Left kidney (tissue), 2 donors: ENCODE results near the gene KRT8. TPM values are rescaled to one million over a fixed set of nuclear protein-coding genes. Genes with fewer than 3 reads are reported as not detected.

Experiments
- DNase-seq: peaks from one replicate; pipeline ENCODE4 v3.0.0-alpha.2; 2013
- polyA plus RNA-seq: library from polyadenylated mRNA; unstranded; fragments of 120-200 nt; gene quantifications from one replicate; pipeline ENCODE4 v1.2.1, GENCODE V29; 2013; ENCODE audit not compliant: insufficient read length

Gene KRT8
- polyA plus RNA-seq, 1 donor: 223 TPM

DNA sequence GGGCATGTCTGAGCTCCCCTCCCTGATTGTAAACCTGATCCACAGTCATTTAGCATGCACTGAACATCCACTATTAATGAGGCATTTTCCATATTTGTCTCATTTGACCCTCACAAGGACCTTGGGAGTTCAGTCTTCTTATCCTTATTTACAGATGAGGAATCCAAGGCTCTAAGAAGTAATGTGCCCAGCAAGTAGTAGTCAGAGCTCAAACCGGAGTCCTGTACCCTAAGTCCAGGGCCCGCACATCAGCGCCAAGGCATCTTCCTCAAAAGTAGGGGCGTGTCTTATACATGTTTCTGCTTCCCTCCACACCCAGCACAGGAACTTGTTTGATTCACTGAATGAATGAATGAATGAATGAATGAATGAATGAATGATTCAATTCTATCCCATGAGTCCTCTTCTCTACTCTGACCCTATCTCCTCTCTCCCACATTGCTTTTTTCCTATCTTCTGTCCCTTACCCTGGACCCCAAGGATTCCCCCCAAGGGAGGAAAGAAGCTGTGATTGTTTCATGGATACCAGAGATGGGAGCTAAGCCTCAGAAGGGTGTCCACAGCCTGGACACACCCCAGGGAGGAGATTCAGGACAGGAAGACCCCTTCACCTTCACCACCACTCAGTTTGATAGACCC, 21.8 kb upstream of the KRT8 start:
- no peak for DNase-seq

DNA sequence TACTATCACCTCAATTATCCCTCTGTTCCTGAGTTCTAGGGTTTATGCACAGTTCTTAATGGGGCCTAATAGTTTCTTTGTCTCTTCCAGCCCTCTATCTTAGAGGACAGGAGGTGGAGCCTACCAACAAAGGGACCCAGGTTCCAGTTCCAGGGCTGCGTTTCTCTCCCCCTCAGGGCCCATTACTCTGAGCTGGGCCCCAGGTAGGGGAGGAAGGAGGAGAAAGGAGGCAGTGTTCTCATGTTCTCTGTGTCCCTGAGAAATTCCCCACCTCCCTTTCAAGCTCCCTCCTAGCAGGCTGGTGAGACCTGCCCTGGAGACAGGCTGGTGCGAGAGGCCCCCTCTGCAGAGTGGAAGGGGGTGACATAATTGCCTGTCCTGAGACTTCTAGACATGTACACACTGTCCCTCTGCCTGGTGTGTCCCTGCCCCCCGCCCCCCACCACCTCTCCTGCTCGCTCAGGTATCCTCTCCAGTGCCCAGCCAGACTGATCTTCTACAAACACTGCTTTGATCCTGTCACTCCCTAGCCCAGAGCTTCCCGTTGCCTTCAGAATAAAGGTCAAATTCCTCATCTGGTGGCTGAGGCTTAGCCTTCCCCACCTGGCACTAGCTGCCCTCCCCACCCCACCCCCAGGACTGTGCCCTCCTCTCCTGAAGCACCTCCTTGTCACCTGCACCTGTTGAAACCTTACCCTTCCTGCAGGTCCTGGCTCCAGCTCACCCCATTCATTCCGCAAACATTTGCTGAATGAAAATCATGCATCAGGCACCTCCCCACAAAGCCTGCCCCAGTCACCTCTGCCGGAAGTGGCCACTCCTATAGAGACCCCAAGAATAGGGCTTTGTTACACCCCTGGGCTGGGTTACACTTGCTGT, 21.1 kb upstream of the KRT8 start:
- no peak for DNase-seq

DNA sequence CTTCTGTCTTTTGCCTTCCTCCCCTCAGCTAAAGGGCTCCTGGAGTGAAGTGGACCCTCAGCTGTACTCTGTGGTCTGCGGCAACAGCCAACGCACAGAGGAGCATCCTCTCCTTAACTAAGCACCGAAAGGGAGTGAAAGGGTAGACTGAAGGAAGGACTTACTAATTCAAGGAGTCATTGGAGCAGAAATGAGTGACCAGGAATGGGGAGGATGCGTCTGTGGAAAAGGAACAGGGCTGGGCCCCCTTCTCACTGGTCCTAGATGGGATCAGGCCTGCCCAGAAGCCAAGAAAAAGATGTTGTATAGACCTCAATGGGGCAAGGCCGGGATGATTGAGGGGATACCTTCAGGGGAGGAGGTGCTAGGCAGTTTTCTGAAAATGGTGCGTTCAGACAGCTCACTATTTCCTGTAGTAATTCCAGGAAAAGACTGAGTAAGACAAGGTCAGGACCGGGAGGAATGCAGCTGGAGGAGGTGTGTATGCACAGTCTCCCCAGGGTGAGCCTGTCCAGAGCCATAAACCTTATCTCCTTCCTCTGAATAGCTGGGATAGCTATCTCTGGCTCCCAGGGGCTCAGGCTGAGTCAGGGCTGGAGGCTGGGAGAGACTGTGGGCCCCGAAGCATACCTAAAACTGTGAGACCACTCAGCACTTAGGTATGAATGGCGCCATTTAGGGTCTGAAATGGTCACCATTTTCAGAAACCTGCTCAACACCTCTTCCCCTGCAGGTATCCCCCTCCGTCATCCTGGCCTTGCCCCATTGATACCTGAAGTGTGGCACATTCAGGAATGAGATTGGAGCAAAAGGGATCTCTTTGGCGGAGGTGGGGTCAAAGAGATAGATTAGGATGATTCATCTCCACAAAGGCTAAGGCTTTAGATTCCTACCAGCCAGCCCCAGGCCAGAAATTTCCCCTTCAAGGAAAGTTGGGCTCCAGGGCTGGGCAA, 20.2 kb upstream of the KRT8 start:
- no peak for DNase-seq

GRCh38 chr12:52921488-52922165, 16.8 kb upstream of the KRT8 start:
- no peak for DNase-seq

DNA sequence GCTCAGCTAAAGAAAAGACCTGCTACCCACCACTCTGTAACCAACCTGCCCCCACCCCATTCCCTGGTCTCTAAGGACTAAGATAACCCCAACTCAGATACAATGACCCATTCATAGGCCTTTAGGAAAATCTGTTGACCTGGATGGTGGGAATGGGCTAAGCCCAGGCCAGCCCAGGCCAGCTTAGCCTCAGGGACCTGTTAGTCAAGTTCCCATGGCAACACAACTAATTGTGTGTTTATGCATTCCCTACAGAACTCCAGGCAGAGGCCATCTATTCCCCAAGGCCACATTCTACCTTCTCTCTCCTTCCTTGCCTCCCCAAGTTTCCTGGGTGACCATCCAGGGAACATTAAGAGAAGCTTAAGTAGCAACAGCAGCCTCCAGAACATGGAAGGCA, 16.1 kb upstream of the KRT8 start:
- no peak for DNase-seq

DNA sequence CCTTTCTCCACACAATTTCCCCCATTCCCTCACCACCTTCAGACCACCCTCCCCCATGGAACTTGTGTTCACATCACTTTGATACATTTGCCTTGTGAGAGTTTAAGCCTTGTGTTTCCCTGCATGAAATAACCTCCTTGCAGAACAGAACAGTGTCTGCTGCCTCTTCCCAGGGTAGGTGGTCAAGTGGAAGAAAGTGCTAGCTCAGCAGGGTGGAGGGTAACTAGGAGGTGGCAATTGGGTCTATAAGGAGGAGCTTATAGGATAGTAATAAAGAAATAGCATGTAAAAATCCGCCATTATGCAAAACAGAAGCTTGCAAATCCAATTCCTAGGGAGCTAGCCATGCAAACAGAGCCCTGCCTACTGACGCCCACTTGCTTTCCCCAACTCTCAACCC, 13.9 kb upstream of the KRT8 start:
- DNase-seq: no peak

DNA sequence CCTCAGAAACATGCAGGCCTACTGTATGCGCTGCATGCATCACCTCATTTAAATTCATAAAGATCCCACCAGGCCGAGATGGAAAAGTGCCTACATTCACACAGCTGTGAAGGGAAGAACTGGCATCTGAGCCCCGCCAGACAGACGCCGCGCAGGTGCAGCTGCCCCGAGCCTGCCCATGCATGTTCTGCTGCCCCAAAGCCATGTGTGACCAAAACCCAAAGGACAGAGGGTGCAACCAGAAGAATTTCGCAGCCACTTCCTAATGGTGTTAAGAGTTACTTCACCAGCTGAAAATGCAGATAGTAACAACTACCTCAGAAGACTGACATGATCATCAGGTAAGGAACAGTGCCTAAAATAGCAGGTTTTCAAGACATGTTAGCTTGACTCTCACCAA, 13.5 kb upstream of the KRT8 start:
- no peak for DNase-seq

DNA sequence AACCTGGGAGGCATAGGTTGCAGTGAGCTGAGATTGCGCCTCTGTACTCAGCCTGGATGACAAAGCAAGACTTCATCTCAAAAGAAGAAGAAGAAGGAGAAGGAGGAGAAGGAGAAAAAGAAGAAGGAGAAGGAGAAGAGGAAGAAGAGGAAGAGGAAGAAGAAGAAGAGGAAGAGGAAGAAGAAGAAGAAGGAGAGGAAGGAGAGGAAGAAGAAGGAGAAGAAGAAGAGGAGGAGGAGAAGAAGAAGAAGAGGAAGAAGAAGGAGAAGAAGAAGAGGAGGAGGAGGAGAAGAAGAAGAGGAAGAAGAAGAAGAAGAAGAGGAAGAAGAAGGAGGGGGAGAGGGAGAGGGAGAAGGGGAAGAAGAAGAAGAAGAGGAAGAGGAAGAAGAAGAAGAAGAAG, 12.9 kb upstream of the KRT8 start:
- DNase-seq: no peak

- no peak for DNase-seq
Observed at GRCh38 chr12:52916216-52916615, 11.3 kb upstream of the KRT8 start.

GRCh38 chr12:52915637-52916036, 10.8 kb upstream of the KRT8 start:
- DNase-seq: no peak

DNA sequence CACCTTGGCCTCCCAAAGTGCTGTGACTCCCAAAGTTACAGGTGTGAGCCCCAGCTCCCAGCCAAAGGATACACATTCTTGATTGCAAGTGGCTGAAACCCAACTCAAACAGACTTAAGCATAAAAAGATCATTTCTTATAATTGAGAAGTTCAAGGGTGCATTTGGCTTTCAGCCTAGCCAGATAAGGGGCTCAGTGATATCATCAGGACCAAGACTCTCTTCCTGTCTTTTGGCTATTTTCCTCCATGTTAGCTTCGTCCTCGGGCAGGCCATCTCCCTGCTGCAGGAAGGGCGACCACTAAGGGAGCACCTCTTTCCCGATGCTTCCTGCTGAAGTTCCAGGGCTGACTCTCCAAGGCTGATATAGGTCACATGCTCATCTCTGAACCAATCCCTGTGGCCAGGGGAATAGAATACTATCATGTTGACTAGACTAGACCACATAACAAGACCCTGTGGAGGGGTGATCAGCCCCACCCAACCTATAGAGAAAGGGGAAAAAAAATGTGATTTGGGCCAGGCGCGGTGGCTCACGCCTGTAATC, 9.8 kb upstream of the KRT8 start:
- no peak for DNase-seq

- no peak for DNase-seq
Observed at GRCh38 chr12:52913431-52913821, 8.6 kb upstream of the KRT8 start.

DNA sequence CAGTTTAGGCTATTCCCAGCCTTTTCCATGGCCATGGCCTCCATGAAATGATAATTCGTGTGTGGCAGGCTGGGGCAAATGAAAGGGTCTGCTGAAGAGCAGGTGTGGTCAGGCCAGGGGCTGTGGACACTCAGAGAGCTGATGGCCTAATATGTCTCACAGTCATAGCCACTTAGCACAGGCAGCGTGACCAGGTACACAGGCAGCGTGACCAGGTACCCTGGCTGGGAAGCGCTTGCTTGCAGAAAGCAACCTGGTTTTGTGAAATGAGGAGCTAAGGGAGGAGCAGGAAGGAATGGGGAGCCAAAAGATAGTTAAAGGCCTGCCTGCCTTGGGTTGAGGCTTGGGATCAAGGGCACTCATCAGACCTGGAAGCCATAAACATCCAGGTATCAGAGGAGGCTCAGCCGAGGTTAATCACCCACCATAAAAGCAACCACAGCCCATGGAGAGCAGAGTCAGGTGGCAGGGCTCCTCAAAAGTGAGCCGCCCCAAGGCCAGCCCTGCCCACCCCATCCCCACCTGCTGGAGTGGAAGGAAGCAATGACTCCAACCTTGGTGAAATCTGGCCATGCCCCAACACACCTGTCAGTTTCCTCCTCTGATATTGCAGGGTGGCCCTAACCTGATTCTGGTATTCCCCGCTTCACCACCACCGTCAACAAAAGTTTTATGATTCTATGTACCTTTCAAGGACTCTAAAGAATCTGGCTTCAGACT, 8.0 kb upstream of the KRT8 start:
- no peak for DNase-seq

DNA sequence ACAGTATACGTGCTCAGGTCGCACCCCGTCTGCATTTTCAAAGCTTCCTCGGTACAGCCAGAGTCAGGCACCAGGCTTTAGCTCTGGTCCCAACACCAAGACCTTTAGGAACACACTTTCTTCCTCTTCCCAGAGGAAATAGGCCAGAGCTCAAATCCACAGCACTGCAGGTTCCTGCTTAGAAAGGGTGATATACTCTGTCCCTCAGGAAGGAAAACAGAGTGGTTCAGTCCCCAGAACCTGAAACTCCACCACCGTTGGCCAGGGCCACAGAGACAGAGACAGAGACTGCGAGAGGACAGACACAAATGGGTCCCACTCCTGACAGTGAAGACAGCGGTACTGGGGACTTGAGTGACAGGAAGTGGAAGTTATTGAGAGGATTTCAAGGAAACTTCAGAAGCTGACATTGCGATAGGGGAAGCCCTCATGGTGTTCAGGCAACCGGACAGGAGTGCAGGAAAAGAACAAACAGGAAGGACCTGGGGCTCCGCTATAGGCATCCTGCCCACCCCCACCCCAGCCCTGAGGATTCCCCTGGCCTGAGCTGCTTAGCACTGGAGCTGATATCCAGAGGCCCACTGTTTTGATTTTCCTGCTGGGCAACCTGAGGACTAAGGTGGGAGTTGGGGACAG, 5.5 kb upstream of the KRT8 start:
- DNase-seq: no peak

- DNase-seq: no peak
Observed at GRCh38 chr12:52909796-52910195, 4.9 kb upstream of the KRT8 start.

DNA sequence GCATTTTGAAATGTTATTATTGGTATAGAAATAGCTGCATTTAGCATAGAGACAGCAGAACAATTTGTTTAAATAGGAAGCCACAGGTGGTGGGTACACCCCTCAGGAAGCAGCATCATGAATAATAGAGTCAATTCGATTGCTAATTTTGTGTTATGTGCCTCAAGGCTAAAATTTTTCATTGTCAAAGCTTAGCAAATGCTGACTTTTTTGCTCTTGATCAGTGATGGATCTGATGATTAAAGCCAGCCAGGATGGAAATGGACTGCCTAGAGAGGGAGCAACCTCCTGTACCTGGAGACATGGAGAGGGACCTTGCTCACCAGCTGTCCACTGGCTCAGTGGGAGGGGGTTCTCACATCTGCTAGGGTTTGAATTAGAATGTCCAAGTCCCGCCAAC, 4.5 kb upstream of the KRT8 start:
- no peak for DNase-seq

DNA sequence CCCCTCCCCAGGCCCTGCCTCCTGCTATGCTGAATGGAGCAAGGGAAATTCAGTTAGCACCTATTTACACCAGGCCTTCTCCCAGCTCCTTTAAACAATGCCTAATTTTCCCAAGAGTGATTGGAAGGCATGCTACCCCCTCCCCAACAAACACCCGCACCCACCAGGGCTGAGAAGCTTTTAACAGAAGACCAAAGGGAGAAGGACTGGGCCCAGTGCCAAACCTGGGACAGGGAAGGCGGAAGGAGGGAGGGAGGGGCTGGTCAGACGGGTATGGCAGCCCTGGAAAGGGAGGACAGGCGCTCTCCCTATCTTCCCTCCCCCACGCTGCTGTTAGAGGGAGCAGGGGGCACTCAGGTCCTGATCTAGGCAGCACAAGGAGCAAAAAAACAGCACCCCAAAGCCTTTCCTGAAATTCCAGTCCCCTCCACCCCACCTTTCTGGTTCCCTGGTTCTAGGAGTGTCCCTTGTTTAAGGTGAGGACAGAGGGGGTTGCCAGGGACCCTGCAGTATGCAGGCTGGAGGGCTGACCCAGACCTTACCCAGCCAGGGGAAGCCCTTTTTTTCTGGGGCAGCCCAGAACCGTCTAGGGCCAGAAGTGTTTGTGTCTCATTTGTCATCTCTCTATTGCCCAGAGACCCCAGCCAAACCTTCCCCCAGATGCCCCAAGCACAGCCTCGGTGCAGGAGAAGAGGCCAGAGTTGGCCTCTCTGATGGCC, 2.4 kb upstream of the KRT8 start:
- DNase-seq: no peak

DNA sequence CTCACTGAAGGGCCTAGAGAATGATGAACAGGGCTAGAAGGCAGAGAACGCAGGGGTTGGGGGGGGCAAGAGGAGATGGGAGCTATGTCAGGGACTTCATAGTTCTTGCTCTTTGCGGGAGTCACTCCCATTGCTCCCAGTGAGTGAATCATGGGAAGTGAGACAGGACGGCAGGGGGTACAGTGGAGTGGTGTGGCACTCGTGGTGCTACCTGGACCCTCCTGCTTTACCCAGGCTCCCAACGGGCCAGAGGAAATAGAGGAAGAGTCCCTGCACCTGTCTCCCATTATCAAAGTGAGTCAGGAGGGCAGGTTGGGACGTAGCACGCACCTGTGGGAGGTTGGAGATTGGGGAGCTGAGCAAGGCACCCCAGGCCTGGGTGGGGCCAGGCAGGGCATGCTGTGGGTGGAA, 1.3 kb upstream of the KRT8 start:
- no peak for DNase-seq

GRCh38 chr12:52903855-52904508, 894 bp downstream of the KRT8 start:
- DNase-seq: no peak
